ENCODE results near the gene LYPD6.
A peak's percentile ranks its signal among the peaks of the same experiment; 100 is the strongest.

LYPD6 gene

DNA sequence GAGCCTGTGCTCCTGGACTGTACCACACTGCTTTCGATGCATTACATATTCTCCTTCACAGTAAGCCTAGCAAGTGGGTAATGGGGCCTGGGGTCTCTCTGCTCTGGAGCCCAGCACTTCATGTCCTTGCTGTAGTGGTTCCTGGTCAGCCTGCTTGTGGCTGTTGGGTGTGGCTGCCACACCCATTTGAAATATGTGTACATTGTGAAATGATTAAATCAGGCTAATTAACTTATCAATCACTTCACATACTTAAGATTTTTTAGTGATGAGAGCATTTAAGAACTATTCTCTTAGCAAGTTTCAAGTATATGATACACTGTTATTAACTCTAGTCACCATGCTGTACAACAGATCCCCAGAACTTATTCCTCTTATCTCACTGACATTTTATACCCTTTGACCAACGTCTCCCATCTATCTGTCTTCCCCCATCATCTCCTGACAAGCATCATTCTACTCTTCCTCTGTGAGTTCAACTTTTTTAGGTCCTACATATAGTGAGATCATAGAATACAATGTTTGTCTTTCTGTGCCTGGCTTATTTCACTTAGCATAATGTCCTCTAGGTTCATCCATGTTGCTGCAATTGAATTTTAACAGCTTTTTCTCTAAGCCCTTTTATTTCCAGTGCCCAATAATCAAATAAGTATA is 92.1 kb downstream of the LYPD6 start:
- Histone ChIP-seq H3K4me3 (ENCODE audit: low read depth, low read length) (no peak overlapping the region), H2AFZ (no peak overlapping the region), H3K9me3 (ENCODE audit: control insufficient read depth, low read length) (no peaks in the 10 kb centered on the region), H3K4me2 (ENCODE audit: low read length) (no peak overlapping the region), H3K9ac (no peak overlapping the region), H3K36me3 (ENCODE audit: control insufficient read depth, insufficient read depth, low read length) (no peaks in the 10 kb centered on the region), H3K27ac (no peak overlapping the region), H3K79me2 (no peaks in the 10 kb centered on the region), H3K4me1 (peaks cover 17% of the 10 kb centered on the region), H3K27me3 (ENCODE audit: control insufficient read depth, insufficient read depth, low read length) (no peaks in the 10 kb centered on the region)
- TF ChIP-seq, protein P1, sequence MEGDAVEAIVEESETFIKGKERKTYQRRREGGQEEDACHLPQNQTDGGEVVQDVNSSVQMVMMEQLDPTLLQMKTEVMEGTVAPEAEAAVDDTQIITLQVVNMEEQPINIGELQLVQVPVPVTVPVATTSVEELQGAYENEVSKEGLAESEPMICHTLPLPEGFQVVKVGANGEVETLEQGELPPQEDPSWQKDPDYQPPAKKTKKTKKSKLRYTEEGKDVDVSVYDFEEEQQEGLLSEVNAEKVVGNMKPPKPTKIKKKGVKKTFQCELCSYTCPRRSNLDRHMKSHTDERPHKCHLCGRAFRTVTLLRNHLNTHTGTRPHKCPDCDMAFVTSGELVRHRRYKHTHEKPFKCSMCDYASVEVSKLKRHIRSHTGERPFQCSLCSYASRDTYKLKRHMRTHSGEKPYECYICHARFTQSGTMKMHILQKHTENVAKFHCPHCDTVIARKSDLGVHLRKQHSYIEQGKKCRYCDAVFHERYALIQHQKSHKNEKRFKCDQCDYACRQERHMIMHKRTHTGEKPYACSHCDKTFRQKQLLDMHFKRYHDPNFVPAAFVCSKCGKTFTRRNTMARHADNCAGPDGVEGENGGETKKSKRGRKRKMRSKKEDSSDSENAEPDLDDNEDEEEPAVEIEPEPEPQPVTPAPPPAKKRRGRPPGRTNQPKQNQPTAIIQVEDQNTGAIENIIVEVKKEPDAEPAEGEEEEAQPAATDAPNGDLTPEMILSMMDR (IDR thresholded peaks at IDR 0.05), result no peak

DNA sequence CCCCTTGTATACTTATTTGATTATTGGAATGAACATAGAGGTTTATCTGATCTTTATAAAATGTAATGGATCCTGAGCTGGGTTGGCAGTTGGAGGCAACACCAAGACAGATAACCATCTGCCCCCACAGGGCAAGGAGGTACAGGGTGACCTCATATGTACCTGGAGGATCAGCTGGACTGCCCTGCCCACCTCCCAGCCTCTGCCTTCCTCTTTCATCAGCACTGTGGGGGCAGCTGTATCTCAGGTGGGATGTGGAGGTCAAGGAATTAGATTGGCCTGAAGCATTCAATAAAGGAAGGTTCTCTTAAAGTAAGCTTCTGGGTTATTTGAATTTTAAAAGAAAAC is 92.6 kb downstream of the LYPD6 start:
- Histone ChIP-seq H3K27ac (no peak overlapping the region), H2AFZ (peak overlapping the region; percentile 56), H3K4me3 (ENCODE audit: low read depth, low read length) (no peak overlapping the region), H3K9me3 (ENCODE audit: control insufficient read depth, low read length) (no peaks in the 10 kb centered on the region), H3K36me3 (ENCODE audit: control insufficient read depth, insufficient read depth, low read length) (no peaks in the 10 kb centered on the region), H3K4me1 (peaks cover 17% of the 10 kb centered on the region), H3K27me3 (ENCODE audit: control insufficient read depth, insufficient read depth, low read length) (no peaks in the 10 kb centered on the region), H3K9ac (no peak overlapping the region), H3K4me2 (ENCODE audit: low read length) (no peak overlapping the region), H3K79me2 (no peaks in the 10 kb centered on the region)
- TF ChIP-seq, protein P1 (IDR thresholded peaks at IDR 0.05), result no peak

DNA sequence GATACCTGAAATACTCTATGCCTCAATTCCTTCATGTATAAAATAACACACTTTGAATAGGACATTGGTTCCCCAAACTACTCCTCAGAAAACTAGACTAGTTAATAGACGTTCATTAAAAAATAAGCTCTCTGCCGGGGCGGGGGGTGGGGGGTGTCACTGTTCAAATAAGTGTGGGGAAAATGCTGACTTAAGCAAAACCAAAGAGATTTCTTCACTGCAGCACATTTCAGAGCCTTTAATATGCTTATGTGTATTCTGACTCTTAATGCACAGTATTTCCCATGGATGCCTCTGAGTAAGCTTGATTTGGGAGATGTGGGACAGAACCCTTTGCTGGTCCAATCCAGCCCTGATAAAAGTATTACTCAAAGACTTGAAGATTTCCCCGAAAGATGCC is 93.2 kb downstream of the LYPD6 start:
- no peaks in the 10 kb centered on the region for H3K79me2 ChIP-seq
- no peaks in the 10 kb centered on the region for H3K27me3 ChIP-seq (ENCODE audit: control insufficient read depth, insufficient read depth, low read length)
- no peak overlapping the region for H3K4me2 ChIP-seq (ENCODE audit: low read length)
- H3K4me1 ChIP-seq, result peaks cover 17% of the 10 kb centered on the region
- no peak overlapping the region for H3K27ac ChIP-seq
- no peaks in the 10 kb centered on the region for H3K36me3 ChIP-seq (ENCODE audit: control insufficient read depth, insufficient read depth, low read length)
- TF ChIP-seq, protein P1 (IDR thresholded peaks at IDR 0.05), result no peak
- H3K9me3 ChIP-seq (ENCODE audit: control insufficient read depth, low read length), result no peaks in the 10 kb centered on the region
- H3K4me3 ChIP-seq (ENCODE audit: low read depth, low read length), result no peak overlapping the region
- peak overlapping the region; percentile 56 for H2AFZ ChIP-seq
- H3K9ac ChIP-seq, result no peak overlapping the region

DNA sequence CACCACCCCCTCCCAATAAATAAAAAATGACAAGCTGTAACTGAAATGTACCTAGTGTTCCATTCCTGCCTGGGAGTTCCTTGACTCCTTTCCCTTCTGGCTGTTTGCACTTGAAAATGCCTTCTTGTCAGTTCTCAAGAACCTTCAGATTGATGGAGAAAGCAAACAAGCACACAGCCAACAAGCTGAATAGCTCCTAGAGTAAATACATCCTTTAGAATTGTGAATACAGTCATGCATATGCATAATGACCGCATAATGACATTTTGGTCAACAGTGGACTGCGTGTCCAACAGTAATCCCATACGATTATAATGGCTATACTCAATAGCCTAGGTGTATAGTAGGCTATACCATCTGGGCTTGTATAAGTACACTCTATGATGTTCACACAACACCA is 97.0 kb downstream of the LYPD6 start:
- no peak overlapping the region for H3K27ac ChIP-seq
- H3K79me2 ChIP-seq, result no peaks in the 10 kb centered on the region
- H3K4me1 ChIP-seq, result peaks cover 20% of the 10 kb centered on the region
- H3K36me3 ChIP-seq (ENCODE audit: control insufficient read depth, insufficient read depth, low read length), result no peaks in the 10 kb centered on the region
- H3K27me3 ChIP-seq (ENCODE audit: control insufficient read depth, insufficient read depth, low read length), result no peaks in the 10 kb centered on the region
- no peak overlapping the region for H3K9ac ChIP-seq
- no peak overlapping the region for H3K4me3 ChIP-seq (ENCODE audit: low read depth, low read length)
- TF ChIP-seq, protein P1 (IDR thresholded peaks at IDR 0.05), result no peak
- no peak overlapping the region for H3K4me2 ChIP-seq (ENCODE audit: low read length)
- H2AFZ ChIP-seq, result no peak overlapping the region
- H3K9me3 ChIP-seq (ENCODE audit: control insufficient read depth, low read length), result peaks cover 3% of the 10 kb centered on the region

DNA sequence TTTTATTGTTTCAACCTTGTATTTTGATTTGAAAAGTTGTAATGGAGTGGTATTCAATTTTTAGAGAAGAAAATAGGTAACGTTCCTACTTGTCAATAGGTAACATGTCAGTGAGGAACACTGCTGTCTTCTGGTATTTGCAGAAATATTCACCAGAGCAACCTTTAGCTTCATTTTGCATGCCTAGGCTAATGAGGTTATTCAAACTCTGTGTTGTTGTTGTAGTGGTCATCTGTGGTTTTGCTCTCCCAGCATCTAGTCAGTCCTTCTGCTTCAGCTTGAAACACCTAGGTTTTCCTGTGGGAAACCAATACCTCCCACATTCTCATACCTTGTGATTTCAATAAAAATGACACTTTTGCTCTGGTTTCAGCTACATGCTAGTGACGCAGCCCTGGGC is 98.4 kb downstream of the LYPD6 start:
- H3K27me3 ChIP-seq (ENCODE audit: control insufficient read depth, insufficient read depth, low read length), result no peaks in the 10 kb centered on the region
- peaks cover 3% of the 10 kb centered on the region for H3K9me3 ChIP-seq (ENCODE audit: control insufficient read depth, low read length)
- H3K4me2 ChIP-seq (ENCODE audit: low read length), result no peak overlapping the region
- H3K79me2 ChIP-seq, result no peaks in the 10 kb centered on the region
- no peaks in the 10 kb centered on the region for H3K36me3 ChIP-seq (ENCODE audit: control insufficient read depth, insufficient read depth, low read length)
- TF ChIP-seq, protein P1 (IDR thresholded peaks at IDR 0.05), result no peak
- no peak overlapping the region for H3K27ac ChIP-seq
- peaks cover 7% of the 10 kb centered on the region for H3K4me1 ChIP-seq
- H3K9ac ChIP-seq, result no peak overlapping the region
- no peak overlapping the region for H3K4me3 ChIP-seq (ENCODE audit: low read depth, low read length)
- H2AFZ ChIP-seq, result no peak overlapping the region
